ENCODE results near the gene ERCC6. TPM values are rescaled to one million over a fixed set of nuclear protein-coding genes. Genes with fewer than 3 reads are reported as not detected.
A peak's percentile ranks its signal among the peaks of the same experiment; 100 is the strongest.

Gene ERCC6
- total RNA-seq = 23.5 TPM
- long read RNA-seq, full-length matches to known transcripts = 6 of 12 reads
- long read RNA-seq, partial matches to known transcripts = 1 of 12 reads
- long read RNA-seq, other reads (novel, unspliced or antisense) = 5 of 12 reads

DNA sequence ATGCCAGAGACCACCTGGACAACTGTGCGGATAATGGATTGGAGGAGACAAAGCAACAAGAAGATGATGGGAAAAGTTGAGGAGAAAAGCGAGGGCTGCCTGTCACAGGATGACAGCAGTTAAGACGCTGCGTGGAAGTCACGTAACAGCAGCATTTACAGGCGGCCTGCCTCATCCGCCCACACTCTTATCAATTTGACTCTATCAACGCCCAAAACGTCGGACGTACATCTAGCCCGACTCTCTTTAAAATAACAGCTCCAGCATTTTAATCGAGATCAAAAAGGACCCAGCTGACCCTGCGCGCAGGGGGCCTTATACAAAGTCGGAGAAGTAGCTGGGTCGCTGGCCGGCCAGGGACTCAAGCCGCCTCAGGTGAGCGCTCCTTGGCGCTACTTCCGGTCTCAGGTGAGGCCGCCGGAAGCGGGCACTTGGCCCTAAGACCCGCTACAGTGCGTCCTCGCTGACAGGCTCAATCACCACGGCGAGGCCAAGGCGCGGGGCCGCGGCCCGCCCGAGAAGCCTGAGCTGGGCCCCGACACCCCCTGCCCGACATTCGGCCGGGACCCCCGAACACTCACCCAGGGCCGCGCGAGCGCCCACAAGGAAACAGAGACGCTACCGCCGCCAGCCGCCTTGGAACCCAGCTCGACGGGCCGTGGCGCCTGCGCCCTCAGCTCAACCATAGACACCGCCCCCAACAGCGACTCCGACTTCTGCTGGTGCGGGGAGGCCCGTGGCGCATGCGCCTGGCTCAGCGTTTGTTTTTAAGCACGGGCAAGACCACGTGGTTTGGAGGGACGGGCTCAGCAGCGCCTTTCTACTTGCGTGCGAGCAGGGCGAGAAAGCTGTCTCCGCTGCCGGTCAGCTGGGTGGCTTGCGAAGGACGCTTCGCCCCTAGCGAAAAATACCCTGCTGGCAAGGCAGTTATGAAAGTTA, at the start of gene ERCC6:
Gene ERCC6 (minus strand): TSS at position 741 of the 939 bp plus-strand sequence.
- ATAC-seq (peak; percentile 99), DNase-seq (peak; percentile 99)
- Histone ChIP-seq H3K27me3 (ENCODE audit: low read depth) (no peaks in the 10 kb centered on the region), H3K27ac (peak within 1 kb of the TSS; percentile 83), H3K4me3 (peak within 1 kb of the TSS; percentile 72), H3K4me1 (peaks cover 36% of the 10 kb centered on the region), H3K9me3 (no peaks in the 10 kb centered on the region), H3K36me3 (no peaks in the 10 kb centered on the region)
- TF ChIP-seq, protein P1, sequence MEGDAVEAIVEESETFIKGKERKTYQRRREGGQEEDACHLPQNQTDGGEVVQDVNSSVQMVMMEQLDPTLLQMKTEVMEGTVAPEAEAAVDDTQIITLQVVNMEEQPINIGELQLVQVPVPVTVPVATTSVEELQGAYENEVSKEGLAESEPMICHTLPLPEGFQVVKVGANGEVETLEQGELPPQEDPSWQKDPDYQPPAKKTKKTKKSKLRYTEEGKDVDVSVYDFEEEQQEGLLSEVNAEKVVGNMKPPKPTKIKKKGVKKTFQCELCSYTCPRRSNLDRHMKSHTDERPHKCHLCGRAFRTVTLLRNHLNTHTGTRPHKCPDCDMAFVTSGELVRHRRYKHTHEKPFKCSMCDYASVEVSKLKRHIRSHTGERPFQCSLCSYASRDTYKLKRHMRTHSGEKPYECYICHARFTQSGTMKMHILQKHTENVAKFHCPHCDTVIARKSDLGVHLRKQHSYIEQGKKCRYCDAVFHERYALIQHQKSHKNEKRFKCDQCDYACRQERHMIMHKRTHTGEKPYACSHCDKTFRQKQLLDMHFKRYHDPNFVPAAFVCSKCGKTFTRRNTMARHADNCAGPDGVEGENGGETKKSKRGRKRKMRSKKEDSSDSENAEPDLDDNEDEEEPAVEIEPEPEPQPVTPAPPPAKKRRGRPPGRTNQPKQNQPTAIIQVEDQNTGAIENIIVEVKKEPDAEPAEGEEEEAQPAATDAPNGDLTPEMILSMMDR (IDR thresholded peaks at IDR 0.05) = peak; percentile 19
- intact Hi-C loops (cut with DNase I) = no loop called here

DNA sequence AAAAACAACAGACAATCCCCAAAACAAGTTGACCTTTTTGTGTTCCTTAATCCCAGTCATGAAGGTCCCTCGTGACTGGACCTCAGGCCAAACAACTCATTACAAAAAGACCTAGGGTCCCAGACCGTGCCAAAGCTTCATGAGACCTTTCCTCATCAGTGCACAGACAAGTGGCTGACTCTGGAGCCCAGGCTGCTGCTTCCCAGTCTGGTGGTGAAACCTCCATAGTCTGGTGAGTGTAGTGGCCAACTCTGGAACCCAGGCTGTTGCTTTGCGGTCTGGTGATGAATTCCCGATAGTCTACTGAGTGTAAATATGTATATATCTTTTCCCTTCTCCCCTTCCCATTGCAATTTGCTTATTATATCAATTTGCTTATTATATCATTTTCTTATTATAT, 49.1 kb upstream of the ERCC6 start:
- Histone ChIP-seq H3K27me3 (ENCODE audit: low read depth) (no peaks in the 10 kb centered on the region), H3K9me3 (no peaks in the 10 kb centered on the region), H3K4me3 (no peak overlapping the region), H3K4me1 (no peaks in the 10 kb centered on the region), H3K36me3 (no peaks in the 10 kb centered on the region), H3K27ac (no peak overlapping the region)
- ATAC-seq (no peak), DNase-seq (no peak)
- intact Hi-C loops (cut with DNase I) = no loop called here
- TF ChIP-seq, protein P1 (IDR thresholded peaks at IDR 0.05) = no peak

DNA sequence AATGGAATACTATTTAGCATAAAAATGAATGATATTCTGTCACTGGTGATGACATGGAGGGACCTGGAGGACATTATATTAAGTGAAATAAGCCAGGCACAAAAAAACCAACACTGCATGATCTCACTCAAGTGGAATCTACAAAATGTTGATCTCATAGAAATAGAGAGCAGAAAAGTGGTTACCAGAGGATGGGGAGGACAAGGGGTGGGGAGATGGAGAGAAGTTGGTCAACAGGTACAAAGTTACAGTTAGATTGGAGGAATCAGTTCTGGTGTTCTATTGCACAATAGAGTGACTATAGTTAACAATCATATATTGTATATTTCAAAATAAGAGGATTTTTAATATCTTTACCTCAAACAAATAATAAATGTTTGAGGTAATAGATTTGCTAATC, 46.5 kb upstream of the ERCC6 start:
- H3K4me3 ChIP-seq = no peak overlapping the region
- ATAC-seq = no peak
- H3K4me1 ChIP-seq = no peaks in the 10 kb centered on the region
- TF ChIP-seq, protein P1 (IDR thresholded peaks at IDR 0.05) = no peak
- no peaks in the 10 kb centered on the region for H3K36me3 ChIP-seq
- intact Hi-C loops (cut with DNase I) = no loop called here
- no peak overlapping the region for H3K27ac ChIP-seq
- H3K9me3 ChIP-seq = no peaks in the 10 kb centered on the region
- H3K27me3 ChIP-seq (ENCODE audit: low read depth) = no peaks in the 10 kb centered on the region
- no peak for DNase-seq

DNA sequence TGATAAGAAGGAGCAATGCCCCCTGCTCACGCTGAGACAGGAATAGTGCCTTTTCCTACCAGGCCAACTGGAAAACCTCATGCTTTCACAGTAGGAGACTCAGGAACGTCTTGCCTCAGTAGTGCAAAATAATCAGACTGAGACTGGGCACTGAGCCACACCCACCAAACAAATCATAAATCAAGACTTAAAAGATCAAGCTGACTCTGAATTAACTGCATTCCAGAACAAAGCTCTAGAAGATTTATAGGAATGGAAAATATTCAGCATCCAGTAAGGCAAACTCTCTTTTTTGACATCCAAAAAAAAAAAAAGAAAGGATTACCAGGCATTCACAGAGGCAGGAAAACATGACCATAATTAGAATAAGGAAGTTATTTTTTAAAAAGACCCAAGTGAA, 40.7 kb upstream of the ERCC6 start:
- Histone ChIP-seq H3K9me3 (no peaks in the 10 kb centered on the region), H3K27me3 (ENCODE audit: low read depth) (no peaks in the 10 kb centered on the region), H3K4me1 (no peaks in the 10 kb centered on the region), H3K27ac (no peak overlapping the region), H3K36me3 (no peaks in the 10 kb centered on the region), H3K4me3 (no peak overlapping the region)
- intact Hi-C loops (cut with DNase I) = no loop called here
- TF ChIP-seq, protein P1 (IDR thresholded peaks at IDR 0.05) = no peak
- DNase-seq (no peak), ATAC-seq (no peak)

DNA sequence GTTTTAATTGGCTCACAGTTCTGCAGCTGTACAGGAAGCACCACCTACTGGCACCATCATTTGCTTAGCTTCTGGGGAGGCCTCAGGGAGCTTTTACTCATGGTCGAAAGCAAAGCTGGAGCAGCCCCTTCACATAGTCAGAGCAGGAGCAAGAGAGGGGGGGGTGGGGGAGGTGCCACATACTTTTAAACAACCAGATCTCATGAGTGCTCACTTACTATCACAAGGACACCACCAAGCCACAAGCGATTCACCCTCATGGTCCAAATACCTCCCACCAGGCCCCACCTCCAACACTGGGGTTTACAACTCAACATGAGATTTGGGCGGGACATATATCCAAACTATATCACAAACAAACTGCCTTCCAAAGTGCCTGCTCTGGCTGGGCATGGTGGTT, 39.5 kb upstream of the ERCC6 start:
- Histone ChIP-seq H3K4me3 (no peak overlapping the region), H3K36me3 (no peaks in the 10 kb centered on the region), H3K9me3 (no peaks in the 10 kb centered on the region), H3K27me3 (ENCODE audit: low read depth) (no peaks in the 10 kb centered on the region), H3K27ac (no peak overlapping the region), H3K4me1 (no peaks in the 10 kb centered on the region)
- TF ChIP-seq, protein P1 (IDR thresholded peaks at IDR 0.05) = no peak
- no peak for ATAC-seq
- intact Hi-C loops (cut with DNase I) = no loop called here
- DNase-seq = no peak

All from lower lobe of right lung (tissue), 2 donors.